GM20000 (cell line): Measurements from ENCODE around the gene MRPS17.

Experiments
- DNase-seq: peaks from one replicate; pipeline ENCODE4 v3.0.0; 2012; ENCODE audit warnings: low spot score
- TF ChIP-seq, protein P1 (sequence below): IDR thresholded peaks from 2 replicates; pipeline ENCODE4 v1.5.1; 2012; ENCODE audit warnings: mild to moderate bottlenecking, control low read depth; ENCODE audit errors: extremely low read depth, missing control alignments

MRPS17 gene

DNA sequence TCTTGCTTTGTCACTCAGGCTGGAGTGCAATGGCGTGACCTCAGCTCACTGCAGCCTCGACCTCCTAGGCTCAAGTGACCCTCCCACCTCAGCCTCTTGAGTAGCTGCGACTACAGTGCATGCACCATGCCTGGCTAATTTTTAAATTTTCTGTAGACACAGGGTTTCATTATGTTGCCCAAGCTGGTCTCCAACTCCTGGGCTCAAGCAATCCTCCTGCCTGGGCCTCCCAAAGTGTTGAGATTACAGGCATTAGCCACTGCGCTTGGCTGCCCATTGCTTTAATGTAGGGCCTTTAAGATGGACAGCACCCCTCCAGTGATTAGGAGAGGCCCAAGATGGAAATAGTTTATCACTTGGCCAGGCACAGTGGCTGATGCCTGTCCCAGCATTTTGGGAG, 52.1 kb downstream of the MRPS17 start:
- TF ChIP-seq, protein P1, sequence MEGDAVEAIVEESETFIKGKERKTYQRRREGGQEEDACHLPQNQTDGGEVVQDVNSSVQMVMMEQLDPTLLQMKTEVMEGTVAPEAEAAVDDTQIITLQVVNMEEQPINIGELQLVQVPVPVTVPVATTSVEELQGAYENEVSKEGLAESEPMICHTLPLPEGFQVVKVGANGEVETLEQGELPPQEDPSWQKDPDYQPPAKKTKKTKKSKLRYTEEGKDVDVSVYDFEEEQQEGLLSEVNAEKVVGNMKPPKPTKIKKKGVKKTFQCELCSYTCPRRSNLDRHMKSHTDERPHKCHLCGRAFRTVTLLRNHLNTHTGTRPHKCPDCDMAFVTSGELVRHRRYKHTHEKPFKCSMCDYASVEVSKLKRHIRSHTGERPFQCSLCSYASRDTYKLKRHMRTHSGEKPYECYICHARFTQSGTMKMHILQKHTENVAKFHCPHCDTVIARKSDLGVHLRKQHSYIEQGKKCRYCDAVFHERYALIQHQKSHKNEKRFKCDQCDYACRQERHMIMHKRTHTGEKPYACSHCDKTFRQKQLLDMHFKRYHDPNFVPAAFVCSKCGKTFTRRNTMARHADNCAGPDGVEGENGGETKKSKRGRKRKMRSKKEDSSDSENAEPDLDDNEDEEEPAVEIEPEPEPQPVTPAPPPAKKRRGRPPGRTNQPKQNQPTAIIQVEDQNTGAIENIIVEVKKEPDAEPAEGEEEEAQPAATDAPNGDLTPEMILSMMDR = no peak
- DNase-seq = no peak
